Keratinocyte (primary cell): Measurements from ENCODE around the gene CBLN1.

Experiments used
- CTCF ChIP-seq, 3 experiments: IDR thresholded peaks in 1 of 3; conservative IDR thresholded peaks in 1 of 3; optimal IDR thresholded peaks in 1 of 3; 2 replicates in 2 of 3; 3 replicates in 1 of 3; pipeline versions ENCODE3 to v1.5.1; 2011; ENCODE audit warnings: low read length in 3 of 3, mild to moderate bottlenecking in 3 of 3, moderate library complexity in 2 of 3, control low read depth in 1 of 3, inconsistent platforms in 1 of 3; ENCODE audit not compliant: insufficient read depth in 2 of 3; ENCODE audit errors: extremely low read depth in 1 of 3
- EZH2 ChIP-seq: IDR thresholded peaks from one replicate; pipeline ENCODE4 v1.6.1; 2012; ENCODE audit warnings: inconsistent platforms, mild to moderate bottlenecking, low read length, moderate library complexity

GRCh38 chr16:49280105-49280741, 1.4 kb downstream of the CBLN1 start:
- TF ChIP-seq CTCF (optimal IDR thresholded peaks at IDR 0.05 in 1 of 3, IDR thresholded peaks at IDR 0.05 in 1 of 3, conservative IDR thresholded peaks at IDR 0.05 in 1 of 3; ENCODE audit: extremely low read depth in 1 of 3, insufficient read depth in 2 of 3, low read length in 3 of 3) (no peak), EZH2 (peak; percentile 6)
